D341Med (cell line): ENCODE data around the gene LRRC8B.
"Not testable (repeated sequence)": the region's sequence is repeated elsewhere in the genome, so short reads cannot be mapped to it uniquely, and the experiment has no call there.

Experiments
- DNase-seq: peaks from one replicate; pipeline ENCODE4 v3.0.0; 2012; ENCODE audit warnings: low spot score

Gene LRRC8B

GRCh38 chr1:89608984-89609725 is 84.5 kb downstream of the LRRC8B start:
- no peak for DNase-seq

GRCh38 chr1:89609781-89610456 is 85.3 kb downstream of the LRRC8B start:
- DNase-seq: no peak

DNA sequence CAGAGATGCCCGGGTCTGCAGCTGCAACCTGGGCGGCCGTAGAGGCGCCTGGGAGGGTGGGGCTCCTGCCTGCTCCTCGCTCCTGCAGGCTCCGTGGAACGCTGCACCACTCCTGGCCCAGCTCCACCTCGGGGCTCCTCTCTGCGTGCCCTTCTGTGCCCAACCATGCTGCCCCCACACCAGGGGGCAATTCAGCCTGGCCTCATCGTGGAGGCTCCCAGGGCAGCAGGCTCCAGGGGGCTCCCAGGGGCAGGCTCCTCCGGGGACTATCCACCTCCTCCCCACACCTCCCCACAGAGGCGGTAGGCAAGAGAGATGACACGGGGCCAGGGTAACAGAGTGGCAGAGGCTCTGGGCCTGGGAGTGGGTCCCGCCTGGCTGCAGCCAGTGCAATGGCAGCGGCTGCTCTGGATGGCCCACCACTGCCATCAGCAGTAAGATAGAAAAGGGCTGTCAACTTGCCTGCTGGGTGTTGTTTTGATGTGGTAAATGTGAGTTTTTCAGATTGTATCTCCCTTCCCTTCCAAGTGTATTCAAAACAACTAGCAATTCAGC is 85.9 kb downstream of the LRRC8B start:
- no peak for DNase-seq

GRCh38 chr1:89611721-89612120 is 87.1 kb downstream of the LRRC8B start:
- DNase-seq: no peak

DNA sequence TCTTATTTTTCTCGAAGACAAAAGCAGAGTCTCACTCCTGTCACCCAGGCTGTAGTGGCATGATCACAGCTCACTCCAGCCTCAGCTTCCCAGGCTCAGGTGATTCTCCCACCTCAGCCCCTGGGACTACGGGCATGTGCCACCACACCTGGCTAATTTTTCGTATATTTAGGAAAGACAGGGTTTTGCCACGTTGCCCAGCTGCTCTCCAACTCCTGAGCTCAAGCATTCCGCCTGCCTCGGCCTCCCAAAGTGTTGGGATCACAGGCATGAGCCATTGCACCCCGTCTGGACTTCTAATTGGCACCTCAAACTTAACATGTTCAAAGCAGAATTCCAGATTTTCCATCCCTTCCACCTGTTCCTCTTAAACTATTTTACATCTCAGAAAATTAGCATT is 89.3 kb downstream of the LRRC8B start:
- no peak for DNase-seq

GRCh38 chr1:89615676-89616598 is 91.3 kb downstream of the LRRC8B start:
- DNase-seq: no peak

- DNase-seq: no peak
Observed at GRCh38 chr1:89616844-89617627, 92.4 kb downstream of the LRRC8B start.

GRCh38 chr1:89620664-89621063 is 96.0 kb downstream of the LRRC8B start:
- no peak for DNase-seq

- DNase-seq: no peak
Observed at GRCh38 chr1:89622895-89623294, 98.3 kb downstream of the LRRC8B start.

DNA sequence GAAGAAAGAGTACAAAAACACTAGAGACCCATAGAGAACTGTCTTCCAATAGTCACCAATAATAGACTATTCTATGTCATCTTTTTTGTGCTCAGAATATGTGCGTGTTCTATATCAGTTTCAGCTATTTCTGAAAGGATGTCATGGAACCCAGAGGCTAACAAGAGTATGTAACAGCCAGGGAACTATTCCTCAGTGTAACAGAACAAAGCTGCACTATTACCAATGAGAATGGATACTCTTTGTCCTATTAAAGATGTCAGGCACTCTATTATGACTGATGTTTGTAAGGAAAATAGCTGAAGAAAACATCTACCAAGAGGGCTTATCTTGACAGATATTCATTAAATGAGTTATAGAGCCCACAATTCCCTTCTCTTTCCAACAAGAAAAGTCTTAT is 99.7 kb downstream of the LRRC8B start:
- DNase-seq: no peak

DNA sequence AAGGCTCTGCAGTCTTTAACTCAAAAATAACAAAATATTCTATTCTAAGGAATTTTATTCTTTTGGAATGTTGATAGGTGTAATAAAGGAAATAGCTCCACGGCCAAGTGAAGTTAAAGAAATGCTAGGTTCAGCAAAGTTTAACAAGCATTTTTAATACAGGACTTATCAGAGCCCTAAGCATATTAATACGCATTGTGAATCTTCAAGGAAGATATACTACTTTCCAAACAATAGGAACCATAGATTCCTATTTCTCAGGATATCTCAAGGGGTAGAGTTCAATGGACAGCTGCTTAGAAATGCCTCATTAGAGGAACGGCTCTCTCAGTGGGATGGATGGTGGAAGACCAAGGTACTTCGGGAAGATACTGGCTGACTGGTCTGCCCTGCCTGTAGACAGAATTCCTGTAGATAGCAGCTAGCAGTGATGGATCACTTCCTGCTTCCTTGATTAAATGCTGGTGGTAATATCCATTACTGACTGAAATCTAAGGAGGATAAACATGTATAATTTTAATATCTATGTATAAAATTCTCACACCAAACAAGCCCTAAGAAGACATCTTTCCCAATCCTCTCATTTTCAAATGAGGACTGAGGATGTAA is 100.2 kb downstream of the LRRC8B start:
- DNase-seq: no peak

GRCh38 chr1:89627596-89627962 is 103.0 kb downstream of the LRRC8B start:
- DNase-seq: no peak

DNA sequence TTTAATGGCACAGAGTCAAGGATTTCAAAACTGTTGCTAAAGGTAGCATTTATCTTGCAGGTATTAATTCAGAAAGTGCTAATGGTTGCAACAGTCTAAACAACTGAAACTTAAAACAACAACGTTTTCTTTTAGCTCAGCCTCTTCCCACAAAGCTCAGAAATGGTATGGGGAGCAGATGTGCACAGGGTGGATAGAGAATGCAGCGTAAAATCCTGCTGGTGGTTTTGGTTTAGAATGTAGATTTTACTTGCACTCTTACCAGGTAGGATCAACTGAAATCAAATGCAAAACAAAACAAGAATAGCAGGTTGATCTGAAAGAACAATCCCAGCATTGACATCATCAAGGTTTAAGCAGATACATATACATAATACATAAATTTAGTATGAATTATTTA is 104.5 kb downstream of the LRRC8B start:
- DNase-seq: no peak

DNA sequence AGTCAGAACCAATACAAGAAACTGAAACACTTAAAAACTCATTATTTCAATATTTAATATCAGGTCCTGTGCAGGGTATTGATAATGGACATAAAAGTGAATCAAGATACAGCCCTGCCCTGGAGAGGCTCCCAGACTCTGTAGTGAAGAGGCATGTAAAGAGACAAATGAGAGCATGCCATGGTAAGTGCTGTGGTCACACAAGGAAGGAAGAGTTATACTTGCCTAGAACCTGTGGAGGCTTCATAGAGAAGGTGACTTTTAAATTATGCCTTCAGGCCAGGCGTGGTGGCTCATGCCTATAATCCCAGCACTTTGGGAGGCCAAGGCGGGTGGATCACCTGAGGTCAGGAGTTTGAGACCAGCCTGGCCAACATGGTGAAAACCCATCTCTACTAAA is 105.0 kb downstream of the LRRC8B start:
- not testable (repeated sequence) for DNase-seq

DNA sequence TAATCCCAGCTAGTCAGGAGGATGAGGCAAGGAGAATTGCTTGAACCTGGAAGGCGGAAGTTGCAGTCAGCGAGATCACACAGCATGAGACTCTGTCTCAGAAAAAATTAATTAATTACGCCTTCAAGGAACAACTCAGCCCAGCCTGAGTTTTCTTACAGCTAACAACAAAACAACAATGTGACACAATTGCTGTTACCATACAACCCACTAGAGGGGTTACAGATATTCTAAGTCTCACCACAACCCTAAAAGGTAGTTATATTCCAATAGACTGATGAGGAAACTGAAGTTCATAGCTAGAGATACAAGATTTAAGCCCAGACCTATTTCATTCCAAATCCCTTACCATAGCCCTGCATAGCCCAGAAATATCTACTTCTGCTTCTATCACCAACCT is 105.4 kb downstream of the LRRC8B start:
- DNase-seq: no peak

DNA sequence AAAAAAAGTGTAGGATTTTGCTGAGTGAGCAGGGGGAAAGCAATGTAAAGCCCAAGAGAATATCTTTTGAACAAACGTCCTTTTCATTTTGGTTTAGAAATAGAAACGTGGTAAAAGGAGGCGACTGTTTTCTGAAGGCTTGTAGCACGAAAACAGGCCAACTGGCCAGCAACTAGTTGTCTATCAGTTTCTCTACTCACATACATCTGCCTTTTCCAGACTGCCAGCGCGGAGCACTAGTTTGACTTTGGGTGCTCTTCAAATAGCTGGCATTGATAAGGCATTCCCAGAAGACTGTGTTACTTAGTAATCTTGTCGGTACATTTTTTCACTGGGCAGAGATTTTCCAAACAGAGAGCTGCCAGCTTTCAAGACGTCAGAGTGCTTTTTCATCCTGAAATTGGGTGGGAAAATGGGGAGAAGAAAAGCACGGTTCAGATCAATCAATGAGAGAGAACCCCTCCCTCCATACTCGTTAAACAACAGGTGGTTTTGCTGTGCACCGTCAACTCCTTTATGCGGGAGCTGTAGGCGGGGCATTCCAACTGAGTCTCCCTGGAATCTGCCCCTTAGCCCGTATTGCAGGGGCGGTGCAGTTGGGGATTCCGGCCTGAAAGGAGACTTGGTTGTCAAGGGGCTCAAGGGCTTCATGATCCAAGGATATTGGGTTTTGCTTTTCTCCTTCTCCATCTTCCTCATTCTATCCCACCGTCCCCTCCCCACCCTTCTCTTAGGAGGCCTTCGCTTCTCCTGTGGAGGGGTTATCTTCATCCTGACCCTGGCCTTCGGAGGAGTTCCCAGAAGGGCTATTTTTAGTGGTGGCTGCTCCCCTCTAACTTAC is 107.4 kb downstream of the LRRC8B start:
- peak; percentile 23 for DNase-seq

DNA sequence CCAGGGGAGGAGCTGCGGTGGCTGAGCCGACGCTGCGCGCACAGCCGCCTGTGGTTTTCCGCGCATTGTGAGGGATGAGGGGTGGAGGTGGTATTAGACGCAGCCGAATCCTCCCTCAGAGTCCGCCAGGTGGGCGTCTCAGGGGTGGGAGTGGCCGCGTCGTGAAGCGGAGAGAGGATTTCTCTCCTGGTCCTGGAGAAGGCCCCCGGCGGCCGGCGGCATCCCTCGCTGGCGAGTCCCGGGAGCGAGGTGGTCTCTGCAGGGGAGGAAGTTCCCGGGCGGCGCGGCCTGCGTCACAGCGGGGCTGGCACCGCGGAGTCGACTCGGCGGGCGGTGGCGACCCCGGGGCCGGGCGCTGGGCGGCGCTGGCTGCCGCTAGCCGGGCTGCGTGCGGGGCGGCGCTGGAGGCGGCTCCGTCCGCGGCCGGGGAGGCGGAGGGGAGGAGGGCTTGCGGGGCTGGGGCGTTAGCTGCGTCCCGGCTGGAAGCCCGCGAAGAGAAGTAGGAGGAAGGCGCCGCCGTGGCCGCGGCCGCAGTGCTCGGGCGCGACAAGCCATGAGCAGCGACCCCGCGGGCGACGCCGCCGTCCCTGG is 108.1 kb downstream of the LRRC8B start, which contains the start of gene LRRC8C:
Gene LRRC8C, plus strand, starts transcription at position 464 of the 591 bp plus-strand sequence. CDS start 53,354 bp downstream, outside the sequence.
- DNase-seq: peak; percentile 93

DNA sequence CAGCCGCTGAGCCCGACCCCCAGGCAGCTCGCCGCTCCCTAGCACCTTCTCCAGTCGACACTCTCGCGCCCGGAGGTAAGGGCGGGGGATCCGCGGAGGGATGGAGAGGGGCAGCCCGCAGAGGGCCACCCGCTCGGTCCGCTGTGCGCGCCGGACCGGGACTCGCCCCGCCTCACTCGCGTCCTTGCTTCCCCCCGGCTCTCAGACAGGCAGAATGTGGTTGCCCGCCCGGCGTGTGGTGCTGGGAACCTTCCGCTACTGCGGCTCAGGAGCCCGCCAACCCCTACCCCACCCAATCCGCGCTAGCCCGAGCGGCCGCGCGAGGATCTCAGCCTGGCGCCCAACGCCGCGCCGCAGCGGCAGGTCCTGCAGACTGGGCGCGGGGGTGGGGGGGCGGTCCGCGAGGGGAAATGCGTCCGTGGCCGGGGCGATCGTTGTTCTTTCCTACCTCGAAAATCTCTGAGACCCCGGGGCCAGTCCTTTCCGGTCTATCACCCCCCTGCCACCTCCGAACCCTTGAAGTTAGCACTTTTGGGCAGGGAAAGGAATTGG is 108.7 kb downstream of the LRRC8B start:
- DNase-seq: peak; percentile 78
